CD4-positive, alpha-beta T cell treated with Interleukin-15 for 4 hours (primary cell): ENCODE measurements around the gene TJP1.
"Not testable (repeated sequence)": the region's sequence is repeated elsewhere in the genome, so short reads cannot be mapped to it uniquely, and the experiment has no call there.

ENCODE experiments used
- DNase-seq: peaks from one replicate; pipeline ENCODE4 v3.0.0-alpha.2; 2020; ENCODE audit warnings: low spot score

TJP1 gene

GRCh38 chr15:29753506-29753905 lies 68.8 kb downstream of the TJP1 start:
- DNase-seq: no peak

GRCh38 chr15:29750754-29751153 lies 71.5 kb downstream of the TJP1 start:
- no peak for DNase-seq

- no peak for DNase-seq
These were observed 72.7 kb downstream of the TJP1 start for GRCh38 chr15:29749365-29750086.

- no peak for DNase-seq
These were observed 74.3 kb downstream of the TJP1 start for GRCh38 chr15:29747837-29748417.

- no peak for DNase-seq
These were observed 78.8 kb downstream of the TJP1 start for GRCh38 chr15:29743475-29743874.

- DNase-seq: no peak
These were observed 81.5 kb downstream of the TJP1 start for GRCh38 chr15:29740692-29741311.

GRCh38 chr15:29736744-29737020 lies 85.6 kb downstream of the TJP1 start:
- no peak for DNase-seq

GRCh38 chr15:29736012-29736743 lies 86.1 kb downstream of the TJP1 start:
- no peak for DNase-seq

- no peak for DNase-seq
These were observed 87.2 kb downstream of the TJP1 start for GRCh38 chr15:29734917-29735572.

GRCh38 chr15:29731865-29732264 lies 90.4 kb downstream of the TJP1 start:
- no peak for DNase-seq

GRCh38 chr15:29730471-29730870 lies 91.8 kb downstream of the TJP1 start:
- not testable (repeated sequence) for DNase-seq

GRCh38 chr15:29728418-29728817 lies 93.8 kb downstream of the TJP1 start:
- DNase-seq: no peak

GRCh38 chr15:29727871-29728270 lies 94.4 kb downstream of the TJP1 start:
- no peak for DNase-seq

- no peak for DNase-seq
These were observed 95.7 kb downstream of the TJP1 start for GRCh38 chr15:29726553-29726952.

- DNase-seq: no peak
These were observed 98.2 kb downstream of the TJP1 start for GRCh38 chr15:29724026-29724425.

- DNase-seq: no peak
These were observed 108.5 kb downstream of the TJP1 start for GRCh38 chr15:29713784-29714183.

- no peak for DNase-seq
These were observed 110.0 kb downstream of the TJP1 start for GRCh38 chr15:29712149-29712885.

- DNase-seq: no peak
These were observed 110.7 kb downstream of the TJP1 start for GRCh38 chr15:29711531-29711930.

GRCh38 chr15:29708519-29708918 lies 113.7 kb downstream of the TJP1 start:
- no peak for DNase-seq

GRCh38 chr15:29704950-29705597 lies 117.2 kb downstream of the TJP1 start:
- DNase-seq: no peak

- DNase-seq: no peak
These were observed 121.1 kb downstream of the TJP1 start for GRCh38 chr15:29701151-29701550.
